Measurements from ENCODE around the gene COX6A1.
"Not testable (repeated sequence)": the region's sequence is repeated elsewhere in the genome, so short reads cannot be mapped to it uniquely, and the experiment has no call there.

The COX6A1 gene

DNA sequence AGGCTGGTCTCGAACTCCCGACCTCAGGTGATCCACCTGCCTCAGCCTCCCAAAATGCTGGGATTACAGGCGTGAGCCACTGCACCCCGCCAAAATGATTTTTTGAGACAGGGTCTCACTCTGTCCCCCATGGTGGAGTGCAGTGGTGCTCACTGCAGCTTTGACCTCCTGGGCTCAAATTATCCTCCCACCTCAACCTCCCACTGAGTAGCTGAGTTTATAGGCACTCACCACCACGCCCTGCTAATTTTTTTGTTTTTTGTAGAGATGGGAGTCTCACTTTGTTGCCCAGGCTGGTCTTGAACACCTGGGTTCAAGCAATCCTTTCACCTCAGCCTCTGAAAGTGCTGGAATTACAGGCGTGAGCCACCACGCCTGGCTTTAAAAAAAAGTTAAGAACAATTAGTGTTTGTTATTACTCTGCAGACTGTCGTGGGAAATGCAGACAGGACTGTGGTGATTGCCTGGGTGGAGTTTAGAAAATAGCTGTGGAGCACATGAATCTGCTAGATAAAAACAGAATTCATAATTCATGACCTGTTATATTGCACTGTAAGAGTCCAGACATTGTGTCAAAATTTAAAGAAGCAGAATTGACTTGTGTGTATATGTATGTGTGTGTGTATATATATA lies 9.2 kb upstream of the COX6A1 start:
- DNase-seq: no peak

DNA sequence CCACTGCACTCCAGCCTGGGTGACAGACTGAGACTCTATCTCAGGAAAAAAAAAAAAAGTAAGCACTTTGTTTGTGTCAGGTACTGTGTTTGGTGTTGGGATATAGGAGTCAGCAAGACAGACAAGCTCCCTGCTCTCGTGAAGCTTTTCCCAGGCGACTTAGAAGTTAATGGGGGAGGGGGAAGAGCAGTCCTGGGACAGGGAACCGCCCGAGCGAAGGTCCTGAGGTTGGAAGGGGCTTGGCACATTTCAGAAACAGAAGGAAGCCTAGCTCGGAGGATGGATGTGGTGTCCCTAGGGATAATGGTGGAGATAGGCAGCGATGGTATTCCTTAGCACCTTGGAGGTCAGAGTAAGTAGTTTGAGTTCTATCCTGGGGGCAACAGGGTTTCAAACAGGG lies 8.5 kb upstream of the COX6A1 start:
- no peak for DNase-seq

DNA sequence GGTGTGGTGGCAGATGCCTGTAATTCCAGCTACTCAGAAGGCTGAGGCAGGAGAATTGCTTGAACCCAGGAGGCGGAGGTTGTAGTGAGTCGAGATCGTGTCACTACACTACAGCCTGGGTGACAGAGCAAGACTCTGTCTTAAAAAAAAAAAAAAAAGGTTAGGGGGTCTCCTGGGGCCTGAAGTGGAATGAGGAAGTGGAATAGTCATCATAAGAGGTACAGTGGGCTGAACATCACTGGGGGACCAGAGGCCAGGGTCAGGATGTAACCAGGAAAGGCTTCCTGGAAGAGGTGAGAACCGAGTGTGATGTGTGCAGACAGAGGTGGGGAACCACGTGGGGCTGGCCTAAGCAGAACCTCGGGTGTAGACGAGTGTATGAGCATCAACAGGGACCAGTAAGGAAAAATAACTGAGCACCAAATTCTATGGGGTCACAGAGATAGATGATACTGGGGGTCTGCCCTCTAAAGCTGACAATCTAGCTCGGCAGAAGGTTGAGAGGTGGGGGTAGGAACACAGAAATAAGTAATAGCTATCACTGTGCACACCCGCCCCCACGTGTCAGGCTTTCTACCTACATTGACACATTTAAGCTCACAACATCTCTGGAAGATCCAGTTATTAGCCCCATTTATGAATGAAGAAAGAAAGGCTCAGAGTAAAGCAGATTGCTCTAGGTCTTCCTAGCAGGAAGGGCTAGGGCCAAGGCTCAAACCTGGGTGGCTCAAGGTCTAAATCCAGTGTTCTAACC lies 5.0 kb upstream of the COX6A1 start:
- no peak for DNase-seq

DNA sequence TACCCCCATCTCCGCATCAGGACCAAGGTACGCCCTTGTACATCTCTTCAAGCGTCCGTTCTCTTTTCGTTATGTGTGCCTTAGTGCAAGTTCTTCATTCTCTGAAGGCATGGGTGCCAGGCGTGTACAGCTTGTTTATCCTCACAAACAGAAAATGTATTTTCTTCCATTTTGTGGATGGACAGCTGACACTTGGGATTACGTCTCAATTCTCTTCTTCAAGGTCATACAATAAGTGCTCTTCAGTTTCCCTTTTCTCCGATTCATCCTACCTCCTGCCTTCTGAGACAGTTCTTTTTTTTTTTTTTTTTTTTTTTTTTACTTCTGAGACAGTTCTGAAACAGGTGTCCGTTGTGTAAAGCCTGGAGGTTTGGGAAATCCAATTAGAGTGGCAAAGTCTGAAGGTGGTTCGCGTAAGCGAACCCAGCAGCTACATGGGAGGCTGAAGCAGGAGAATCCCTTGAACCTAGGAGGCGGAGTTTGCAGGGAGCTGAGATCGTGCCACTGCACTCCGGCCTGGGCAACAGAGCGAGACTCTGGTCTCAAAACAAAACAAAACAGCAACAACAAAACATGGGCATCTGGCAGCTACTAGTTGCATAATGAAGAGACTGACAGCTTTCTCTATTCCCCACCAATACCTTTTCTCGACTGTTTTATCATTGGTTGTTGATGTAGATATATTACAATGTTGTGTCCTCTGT lies 734 bp downstream of the COX6A1 start:
- no peak for DNase-seq

DNA sequence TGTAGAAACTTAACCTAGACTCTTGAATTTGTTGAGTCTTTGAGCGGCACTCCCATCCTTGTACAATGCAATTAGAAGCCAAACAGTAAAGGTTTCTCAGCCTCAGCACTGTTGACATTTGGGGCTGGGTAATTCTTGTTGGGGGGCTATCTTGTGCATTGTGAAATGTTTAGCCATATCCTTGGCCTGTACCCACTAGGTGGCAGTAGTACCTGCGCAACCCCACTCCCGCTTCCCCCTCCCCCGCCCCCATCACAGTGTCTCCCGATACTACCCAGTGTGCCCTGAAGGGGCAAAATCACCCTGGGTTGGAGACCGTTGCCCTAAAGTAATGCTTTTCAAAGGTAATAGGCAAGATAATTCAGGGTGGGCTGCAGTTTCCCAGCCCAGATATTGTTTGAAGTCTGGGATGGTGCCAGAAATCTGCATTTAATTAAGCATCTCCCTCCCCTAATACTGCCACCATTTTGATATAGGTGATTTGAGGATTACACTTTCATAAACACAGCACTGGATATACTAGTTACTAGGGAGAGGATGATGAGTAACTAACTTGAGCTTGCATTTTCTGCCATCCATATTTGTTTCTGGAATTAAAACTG lies 1.8 kb downstream of the COX6A1 start:
- peak; percentile 56 for DNase-seq

DNA sequence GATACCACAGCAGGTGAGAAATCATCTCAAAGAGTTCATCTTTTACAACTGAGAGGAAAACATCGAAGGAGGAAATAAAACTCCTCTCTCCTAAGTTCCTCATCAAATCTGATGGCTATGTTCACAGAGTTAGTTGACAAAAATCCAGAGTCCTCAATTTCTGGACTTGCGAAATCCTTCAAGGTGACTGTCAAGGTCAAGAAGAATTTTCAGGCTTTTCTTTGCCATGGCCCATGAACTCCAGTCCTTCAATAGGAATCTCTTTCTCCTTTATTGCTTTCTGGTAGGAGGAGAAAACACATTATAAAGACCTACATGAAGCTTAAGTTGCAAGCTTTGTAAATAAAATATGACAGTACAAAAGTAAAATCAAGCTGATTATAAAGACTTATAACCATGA lies 6.8 kb downstream of the COX6A1 start:
- DNase-seq: no peak

DNA sequence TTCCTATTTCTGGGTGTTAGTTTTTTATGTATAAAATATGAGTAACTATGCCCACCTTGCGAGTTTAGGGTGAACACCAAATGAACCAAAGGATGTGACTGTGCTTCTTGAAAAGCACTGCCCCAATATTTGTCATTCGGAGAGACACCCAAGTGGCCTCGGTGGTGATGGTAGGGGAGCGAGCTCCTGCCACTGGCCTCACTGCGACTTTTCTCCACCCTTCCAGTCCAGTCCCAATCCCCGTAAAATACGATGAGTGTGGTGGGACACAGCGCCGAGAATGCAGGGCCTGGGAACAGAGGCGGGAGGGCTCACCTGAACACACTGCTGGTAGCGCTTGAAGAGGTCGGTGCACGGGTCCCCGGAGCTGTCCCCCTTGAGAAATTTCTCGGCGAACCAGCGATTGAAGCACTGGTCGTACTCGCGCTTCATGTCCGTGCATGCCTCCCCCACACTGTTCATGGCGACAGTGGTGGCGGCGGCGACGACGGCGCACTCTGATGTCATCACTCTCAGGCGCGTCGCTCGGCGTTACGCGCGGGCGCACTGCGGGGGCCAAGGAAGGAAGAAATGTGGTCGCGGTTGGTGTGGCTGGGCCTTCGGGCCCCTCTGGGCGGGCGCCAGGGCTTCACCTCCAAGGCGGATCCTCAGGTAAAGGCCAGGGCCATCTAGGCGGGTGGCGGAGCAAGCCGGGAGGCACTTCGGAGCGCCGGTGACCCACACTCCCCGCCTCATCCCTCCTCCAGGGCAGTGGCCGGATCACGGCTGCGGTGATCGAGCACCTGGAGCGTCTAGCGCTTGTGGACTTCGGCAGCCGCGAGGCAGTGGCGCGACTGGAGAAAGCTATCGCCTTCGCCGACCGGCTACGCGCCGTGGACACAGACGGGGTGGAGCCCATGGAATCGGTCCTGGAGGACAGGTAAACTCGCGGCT lies 8.3 kb downstream of the COX6A1 start, which contains the start of the genes GATC and TRIAP1:
GATC (plus strand) TSS at position 534 of the 933 bp plus-strand sequence; CDS start at position 571, 37 bp downstream.
TRIAP1 (minus strand) TSS at position 474 of the 933 bp plus-strand sequence; CDS start at position 462, 12 bp downstream.
- peak; percentile 75 for DNase-seq

DNA sequence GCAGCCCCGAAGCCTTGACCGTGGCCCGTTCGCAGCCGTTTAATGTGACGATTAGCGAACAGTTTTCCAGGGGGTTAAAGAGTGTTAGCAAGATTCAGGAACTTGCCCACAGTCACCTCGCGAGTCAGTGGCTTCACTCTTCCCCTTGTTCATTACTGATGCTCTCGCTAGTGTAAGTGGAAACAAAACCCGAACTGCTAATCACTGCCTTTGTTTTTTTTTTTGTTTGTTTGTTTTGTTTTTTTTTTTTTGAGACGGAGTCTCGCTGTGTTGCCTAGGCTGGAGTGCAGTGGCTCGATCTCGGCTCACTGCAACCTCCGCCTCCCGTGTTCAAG lies 8.9 kb downstream of the COX6A1 start:
- DNase-seq: not testable (repeated sequence)

DNA sequence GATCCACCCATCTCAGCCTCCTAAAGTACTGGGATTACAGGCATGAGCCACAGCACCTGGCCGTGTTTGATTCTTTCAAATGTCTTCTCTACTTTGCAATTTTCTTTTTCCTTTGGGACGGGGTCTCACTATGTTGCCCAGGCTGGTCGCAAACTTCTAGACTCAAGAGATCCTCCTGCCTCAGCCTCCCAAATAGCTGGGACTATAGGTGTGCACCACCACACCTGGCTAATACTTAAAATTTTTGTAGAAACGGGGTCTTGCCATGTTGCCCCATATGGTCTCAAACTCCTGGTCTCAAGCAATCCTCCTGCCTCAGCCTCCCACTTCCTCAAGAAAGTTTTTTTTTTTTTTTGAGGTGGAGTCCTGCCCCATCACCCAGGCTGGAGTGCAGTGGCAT lies 10.1 kb downstream of the COX6A1 start:
- DNase-seq: no peak

DNA sequence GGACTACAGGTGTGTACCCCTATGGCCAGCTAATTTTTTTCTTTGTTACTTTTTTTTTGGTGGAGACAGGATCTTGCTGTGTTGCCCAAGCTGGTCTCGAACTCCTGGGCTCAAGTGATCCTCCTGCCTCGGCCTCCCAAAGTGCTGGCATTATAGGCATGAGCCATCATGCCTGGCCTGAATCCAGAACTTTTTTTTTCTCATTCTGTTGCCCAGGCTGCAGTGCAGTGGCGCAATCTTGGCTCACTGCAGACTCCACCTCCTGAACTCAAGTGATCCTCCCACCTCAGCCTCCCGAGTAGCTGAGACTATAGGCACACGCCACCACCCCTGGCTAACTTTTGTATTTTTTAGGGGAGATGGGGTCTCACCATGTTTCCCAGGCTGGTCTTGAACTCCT lies 14.6 kb downstream of the COX6A1 start:
- not testable (repeated sequence) for DNase-seq

DNA sequence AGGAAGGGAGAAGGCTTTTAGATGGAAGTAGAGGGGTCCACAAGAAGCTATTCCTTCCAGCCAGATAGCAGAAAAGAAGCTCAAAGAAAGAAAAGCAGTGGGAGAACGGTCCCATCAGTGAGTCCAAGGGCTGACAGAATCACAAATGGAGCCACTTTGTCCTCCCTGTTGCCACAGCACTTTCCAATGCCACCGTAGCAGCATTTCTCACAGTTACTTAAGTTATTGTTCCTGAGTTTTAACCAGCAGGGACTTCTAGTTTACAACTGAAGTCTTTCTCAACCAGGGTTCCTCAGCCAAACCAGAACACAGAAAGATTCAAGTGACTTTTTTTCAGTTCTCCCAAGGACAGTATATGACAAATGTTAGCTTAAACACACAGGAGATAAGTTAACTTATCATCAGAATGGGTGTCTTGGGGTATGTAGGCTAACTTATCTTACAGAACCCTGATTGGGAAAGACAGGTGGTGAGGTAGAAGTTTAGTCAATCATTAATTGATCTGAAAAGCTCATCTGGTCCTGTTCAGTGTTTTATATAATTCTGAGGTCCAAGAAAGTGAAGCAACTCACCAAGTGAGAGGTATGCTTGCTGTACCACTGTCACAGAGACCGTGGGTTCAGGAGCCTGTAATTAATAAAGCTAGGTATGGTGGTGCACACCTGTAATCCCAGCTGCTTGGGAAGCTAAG lies 15.3 kb downstream of the COX6A1 start:
- DNase-seq: no peak

DNA sequence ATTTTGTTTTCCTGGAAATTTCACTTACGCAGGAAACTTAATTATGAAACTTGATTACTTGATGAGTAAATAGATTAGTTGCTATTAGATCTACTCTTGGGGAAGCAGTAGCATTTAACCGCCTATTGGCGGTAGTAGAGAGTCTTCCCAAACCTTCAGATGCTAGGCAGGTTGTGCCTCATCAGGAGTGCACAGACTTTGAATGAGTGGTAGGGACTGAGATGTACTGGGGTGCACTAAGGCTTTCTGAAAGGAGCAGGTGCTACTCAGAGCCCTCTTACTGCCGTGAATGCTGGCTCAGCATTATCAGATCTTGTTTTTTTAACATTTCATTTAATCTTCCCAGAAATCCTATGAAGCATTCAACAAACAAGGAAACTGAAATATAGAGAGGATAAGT lies 16.1 kb downstream of the COX6A1 start:
- DNase-seq: no peak

DNA sequence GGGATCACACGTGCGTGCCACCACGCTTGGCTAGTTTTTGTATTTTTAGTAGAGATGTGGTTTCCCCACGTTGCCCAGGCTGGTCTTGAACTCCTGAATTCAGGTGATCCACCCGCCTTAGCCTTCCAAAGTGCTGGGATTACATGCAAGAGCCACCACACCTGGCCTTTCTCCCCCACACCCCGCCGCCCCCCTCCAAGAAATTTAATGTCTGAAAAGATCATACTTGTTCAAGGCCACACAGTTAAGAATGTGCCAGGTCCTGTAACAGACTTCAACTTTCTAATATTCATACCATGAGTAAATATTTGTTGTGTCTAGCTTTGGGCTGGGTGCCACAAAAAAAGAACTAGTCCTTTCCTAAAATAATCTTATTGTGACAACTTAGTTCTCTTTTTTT lies 17.4 kb downstream of the COX6A1 start:
- no peak for DNase-seq

DNA sequence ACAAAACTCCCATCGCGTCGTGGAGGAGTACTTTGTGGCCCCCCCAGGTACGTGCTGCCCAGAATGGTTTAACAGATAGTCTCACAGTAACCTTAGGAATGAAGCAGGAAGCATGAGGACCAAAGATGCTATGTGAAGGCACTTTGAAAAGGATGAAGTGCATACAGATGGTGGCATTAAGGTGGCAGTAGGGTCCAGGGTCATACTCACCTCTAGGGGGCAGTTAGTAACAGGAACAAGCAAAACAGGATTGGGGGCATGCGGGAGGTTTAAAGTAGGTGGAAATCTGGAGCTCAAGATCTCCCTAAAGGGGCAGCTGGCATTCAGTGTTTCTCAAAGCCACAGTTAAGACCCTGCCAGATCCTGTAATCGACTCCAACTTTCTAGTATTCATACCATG lies 19.2 kb downstream of the COX6A1 start:
- DNase-seq: no peak

DNA sequence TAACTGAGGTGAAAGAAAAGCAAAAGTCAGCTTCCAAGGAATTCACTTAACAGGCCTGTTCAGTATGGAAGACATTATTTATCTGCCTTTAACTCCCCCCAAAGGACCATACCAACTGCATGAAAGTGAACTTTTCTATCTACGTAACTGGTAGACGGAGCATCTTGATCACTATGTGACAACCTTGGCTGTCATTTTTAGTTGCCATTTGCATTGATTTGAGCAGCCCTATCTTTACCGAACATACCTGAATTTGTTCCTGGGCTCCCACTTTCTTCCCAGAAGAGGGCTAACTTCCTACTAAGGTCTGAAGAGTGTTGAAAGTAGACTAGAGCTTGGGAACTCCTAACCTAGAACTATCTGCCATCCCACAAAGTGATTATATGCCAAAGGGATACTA lies 22.2 kb downstream of the COX6A1 start:
- DNase-seq: no peak

DNA sequence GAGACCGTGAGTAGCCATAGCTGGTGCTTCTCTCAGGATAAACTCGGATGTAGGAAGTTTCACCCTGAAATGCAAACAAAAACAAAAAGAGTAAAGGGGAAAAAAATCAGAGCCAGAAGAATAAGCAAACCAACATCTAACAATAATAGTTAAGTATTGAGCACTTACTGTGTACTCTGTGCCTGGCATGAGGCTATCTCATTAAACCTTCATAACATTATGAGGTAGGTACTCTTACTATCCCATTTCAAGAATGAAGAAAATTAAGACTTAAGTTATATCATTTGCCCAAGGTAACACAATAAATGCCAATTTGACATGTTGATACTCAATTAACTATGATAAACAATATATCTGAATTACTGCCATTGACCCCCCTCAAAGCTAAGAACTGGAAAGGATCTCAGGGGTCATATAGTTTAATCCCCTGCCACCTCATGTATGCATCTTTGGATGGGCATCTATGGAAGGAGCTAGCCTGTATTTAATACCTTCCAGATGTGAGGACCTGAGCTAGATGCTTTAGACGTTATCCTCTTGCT lies 24.3 kb downstream of the COX6A1 start:
- no peak for DNase-seq

DNA sequence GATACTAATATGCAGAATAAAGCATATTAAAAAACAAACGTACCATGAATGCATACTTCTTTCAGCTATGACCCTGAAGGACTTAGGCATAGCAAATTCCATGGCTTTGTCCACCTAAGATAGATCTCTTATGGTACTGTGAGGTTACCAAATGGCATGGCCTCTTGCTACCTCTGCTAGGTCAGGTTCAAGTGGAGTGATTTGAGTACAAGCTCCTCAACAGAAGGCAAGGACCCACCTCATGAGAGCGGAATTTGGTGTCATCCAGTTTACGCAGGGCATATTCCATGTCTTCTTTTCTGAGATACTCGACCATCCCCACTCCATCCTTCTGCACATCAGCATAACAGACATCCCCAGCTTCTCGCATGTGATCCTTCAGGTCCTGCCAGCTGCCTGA lies 25.8 kb downstream of the COX6A1 start:
- DNase-seq: no peak

DNA sequence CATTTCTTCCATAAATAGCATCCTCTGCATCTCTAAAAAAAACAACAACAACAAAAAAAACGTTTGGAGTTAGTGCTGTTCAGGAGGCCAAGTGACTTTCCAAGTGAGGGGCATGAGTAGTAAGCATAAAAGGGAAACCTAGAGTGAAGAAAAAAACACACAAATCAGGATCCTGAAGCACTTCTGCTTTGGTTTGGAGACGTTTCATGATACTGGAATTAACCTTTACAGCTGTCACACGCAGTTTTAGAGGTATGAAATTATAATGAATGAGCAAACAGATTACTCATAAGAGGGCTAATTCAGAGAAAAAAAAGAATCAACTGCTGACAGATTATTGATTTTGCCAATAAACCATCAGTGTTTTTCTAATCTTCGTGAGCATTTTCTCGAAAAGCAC lies 27.8 kb downstream of the COX6A1 start:
- no peak for DNase-seq

DNA sequence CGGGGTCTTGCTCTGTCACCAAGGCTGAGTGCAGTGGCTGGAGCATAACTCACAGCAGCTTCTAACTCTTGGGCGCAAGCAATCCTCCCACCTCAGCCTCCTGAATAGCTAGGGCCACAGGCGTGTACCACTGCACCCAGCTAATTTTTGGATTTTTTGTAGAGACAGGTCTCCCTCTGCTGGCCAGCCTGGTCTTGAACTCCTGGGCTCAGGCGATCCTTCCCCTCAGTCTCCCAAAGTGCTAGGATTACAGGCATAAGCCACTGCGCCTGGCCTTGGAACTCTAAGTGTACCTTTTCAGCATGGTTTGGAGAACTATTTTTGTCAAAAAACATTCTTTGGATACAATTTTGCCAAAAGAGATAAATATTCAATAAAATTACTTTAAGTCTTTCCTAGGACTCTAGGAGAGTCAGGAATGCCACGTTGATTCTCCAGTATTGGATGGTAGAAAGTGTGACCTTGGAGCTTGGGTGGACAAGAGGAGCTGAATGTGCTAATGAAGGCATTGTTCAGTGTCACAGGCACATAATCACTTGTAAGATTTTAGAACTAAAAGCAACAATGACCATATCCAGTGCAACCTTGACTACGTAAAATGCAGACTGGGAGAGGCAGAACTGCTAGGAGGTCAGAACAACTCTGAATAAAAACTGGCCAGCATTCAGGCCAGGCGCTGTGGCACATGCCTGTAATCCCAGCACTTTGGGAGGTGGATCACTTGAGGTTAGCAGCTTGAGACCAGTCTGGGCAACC lies 28.8 kb downstream of the COX6A1 start:
- peak; percentile 21 for DNase-seq

DNA sequence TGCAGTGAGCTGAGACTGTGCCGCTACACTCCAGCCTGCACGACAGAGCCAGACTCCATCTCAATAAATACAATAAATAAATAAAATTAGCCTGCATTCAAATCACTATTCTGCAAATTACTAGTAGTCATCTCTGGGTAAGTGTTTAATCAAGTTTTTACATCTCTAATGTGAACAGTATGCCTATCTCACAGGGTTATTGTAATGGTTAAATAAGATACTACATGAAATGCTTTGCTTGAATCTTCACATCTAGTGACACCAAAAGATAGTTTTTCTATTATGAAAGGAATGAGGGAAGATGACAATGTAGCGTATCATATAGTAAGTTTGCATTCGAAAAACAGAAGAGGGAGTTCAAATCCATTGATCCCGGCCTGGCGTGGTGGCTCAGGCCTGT lies 29.5 kb downstream of the COX6A1 start:
- no peak for DNase-seq

DNA sequence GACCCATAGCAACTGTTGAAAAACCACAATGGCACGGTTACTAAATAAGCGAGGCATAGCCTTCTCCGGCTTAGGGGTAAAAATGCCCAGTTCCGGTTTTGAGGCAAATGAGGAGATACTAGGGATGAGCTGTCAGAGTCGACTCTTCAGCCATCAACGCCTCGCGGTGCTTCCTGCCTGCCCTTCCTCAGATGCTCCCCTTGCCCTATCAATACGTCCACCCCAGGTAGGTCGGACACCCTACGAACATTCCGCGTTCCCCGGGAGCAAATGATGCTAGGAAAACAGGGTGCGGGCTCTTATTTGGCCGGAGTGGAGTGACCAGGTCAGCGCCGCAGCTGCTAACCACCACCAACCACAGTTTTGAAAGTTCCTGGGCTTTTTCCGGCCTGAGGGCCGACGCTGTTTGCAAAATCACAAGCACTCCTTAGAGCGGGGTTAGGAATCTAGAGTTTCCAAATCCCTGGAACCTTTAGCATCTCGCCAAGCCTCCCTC lies 30.5 kb downstream of the COX6A1 start:
- DNase-seq: no peak

Data from NCI-H1105 (cell line).